NCI-H1092 treated with DMSO at 0.1 percent for 48 hours (cell line): ENCODE measurements around the gene GTF2H2.
"Not testable (repeated sequence)": the region's sequence is repeated elsewhere in the genome, so short reads cannot be mapped to it uniquely, and the experiment has no call there.

ENCODE experiments used
- DNase-seq: peaks from one replicate; lab custom pipeline; 2025; lab: John Stamatoyannopoulos, UW

GTF2H2 gene

GRCh38 chr5:71067262-71067928 lies at the start of gene GTF2H2:
Gene GTF2H2 (minus strand): TSS chr5:71067676. CDS start chr5:71062763, 4,913 bp downstream.
- DNase-seq: not testable (repeated sequence)

GRCh38 chr5:71109730-71110275 lies 42.3 kb upstream of the GTF2H2 start:
- DNase-seq: not testable (repeated sequence)

- DNase-seq: not testable (repeated sequence)
Measured at GRCh38 chr5:71099996-71100395, 32.5 kb upstream of the GTF2H2 start.

- not testable (repeated sequence) for DNase-seq
Measured at GRCh38 chr5:71097930-71098203, 30.4 kb upstream of the GTF2H2 start.

- DNase-seq: not testable (repeated sequence)
Measured at GRCh38 chr5:71097173-71097929, 29.9 kb upstream of the GTF2H2 start.

GRCh38 chr5:71089773-71090172 lies 22.3 kb upstream of the GTF2H2 start:
- not testable (repeated sequence) for DNase-seq

- not testable (repeated sequence) for DNase-seq
Measured at GRCh38 chr5:71088754-71089153, 21.3 kb upstream of the GTF2H2 start.

GRCh38 chr5:71086145-71086544 lies 18.7 kb upstream of the GTF2H2 start:
- DNase-seq: not testable (repeated sequence)

- DNase-seq: not testable (repeated sequence)
Measured at GRCh38 chr5:71084280-71085063, 17.0 kb upstream of the GTF2H2 start.

GRCh38 chr5:71082898-71083297 lies 15.4 kb upstream of the GTF2H2 start:
- DNase-seq: not testable (repeated sequence)

GRCh38 chr5:71082340-71082739 lies 14.9 kb upstream of the GTF2H2 start:
- DNase-seq: not testable (repeated sequence)

- not testable (repeated sequence) for DNase-seq
Measured at GRCh38 chr5:71061322-71061721, 6.2 kb downstream of the GTF2H2 start.

- not testable (repeated sequence) for DNase-seq
Measured at GRCh38 chr5:71059426-71059825, 8.1 kb downstream of the GTF2H2 start.

GRCh38 chr5:71044808-71045207 lies 22.7 kb downstream of the GTF2H2 start:
- DNase-seq: not testable (repeated sequence)

GRCh38 chr5:71044128-71044527 lies 23.3 kb downstream of the GTF2H2 start:
- DNase-seq: not testable (repeated sequence)

GRCh38 chr5:71031046-71031776 lies 36.3 kb downstream of the GTF2H2 start:
- not testable (repeated sequence) for DNase-seq

GRCh38 chr5:71025289-71025953 lies 42.1 kb downstream of the GTF2H2 start, which contains the start of gene NAIP:
Gene NAIP (minus strand): TSS chr5:71025339. CDS start chr5:71012915, 12,424 bp downstream.
- DNase-seq: not testable (repeated sequence)

GRCh38 chr5:71020643-71021042 lies 46.8 kb downstream of the GTF2H2 start:
- not testable (repeated sequence) for DNase-seq

- DNase-seq: not testable (repeated sequence)
Measured at GRCh38 chr5:71018376-71019005, 49.0 kb downstream of the GTF2H2 start.

- no peak for DNase-seq
Measured at GRCh38 chr5:71014176-71014575, 53.3 kb downstream of the GTF2H2 start.
